Ishikawa (cell line): ENCODE results near the gene GALM.

Source experiments
- CREB1 ChIP-seq: IDR thresholded peaks from 2 replicates; pipeline ENCODE4 v1.6.1; 2012; ENCODE audit warnings: low read depth
- EP300 ChIP-seq: IDR thresholded peaks from 2 replicates; pipeline ENCODE4 v1.6.1; 2012; ENCODE audit warnings: borderline replicate concordance
- YY1 ChIP-seq: IDR thresholded peaks from 2 replicates; pipeline ENCODE4 v1.6.1; 2012; ENCODE audit warnings: low read depth
- TF ChIP-seq, protein P1 (sequence below): IDR thresholded peaks from 2 replicates; pipeline ENCODE4 v1.6.1; 2012
- TF ChIP-seq, protein P2 (sequence below): IDR thresholded peaks from 2 replicates; pipeline ENCODE4 v1.6.1; 2012; ENCODE audit warnings: low read depth, mild to moderate bottlenecking

DNA sequence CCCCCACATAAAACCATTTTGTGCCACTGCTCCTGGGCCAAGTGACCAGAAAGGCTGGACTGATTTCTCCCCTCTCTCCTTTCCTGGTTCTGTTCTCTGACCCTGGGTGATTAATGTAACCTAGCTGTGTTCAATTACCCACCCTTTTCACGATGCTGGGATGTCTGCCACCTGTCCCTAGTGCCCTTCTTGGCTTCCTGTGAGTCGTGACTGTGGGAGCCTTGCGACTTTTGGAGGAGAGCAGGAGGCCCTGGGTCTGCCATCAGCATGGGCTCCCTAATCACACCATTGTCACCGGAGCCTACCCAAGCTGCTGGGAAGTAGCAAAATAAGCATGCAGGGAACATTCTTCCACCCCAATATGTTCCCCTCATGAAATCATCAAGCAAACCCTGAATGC lies 47.0 kb downstream of the GALM start:
- TF ChIP-seq, protein P1, sequence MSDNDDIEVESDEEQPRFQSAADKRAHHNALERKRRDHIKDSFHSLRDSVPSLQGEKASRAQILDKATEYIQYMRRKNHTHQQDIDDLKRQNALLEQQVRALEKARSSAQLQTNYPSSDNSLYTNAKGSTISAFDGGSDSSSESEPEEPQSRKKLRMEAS = no peak
- TF ChIP-seq EP300 (no peak), CREB1 (no peak), YY1 (no peak)
- TF ChIP-seq, protein P2, sequence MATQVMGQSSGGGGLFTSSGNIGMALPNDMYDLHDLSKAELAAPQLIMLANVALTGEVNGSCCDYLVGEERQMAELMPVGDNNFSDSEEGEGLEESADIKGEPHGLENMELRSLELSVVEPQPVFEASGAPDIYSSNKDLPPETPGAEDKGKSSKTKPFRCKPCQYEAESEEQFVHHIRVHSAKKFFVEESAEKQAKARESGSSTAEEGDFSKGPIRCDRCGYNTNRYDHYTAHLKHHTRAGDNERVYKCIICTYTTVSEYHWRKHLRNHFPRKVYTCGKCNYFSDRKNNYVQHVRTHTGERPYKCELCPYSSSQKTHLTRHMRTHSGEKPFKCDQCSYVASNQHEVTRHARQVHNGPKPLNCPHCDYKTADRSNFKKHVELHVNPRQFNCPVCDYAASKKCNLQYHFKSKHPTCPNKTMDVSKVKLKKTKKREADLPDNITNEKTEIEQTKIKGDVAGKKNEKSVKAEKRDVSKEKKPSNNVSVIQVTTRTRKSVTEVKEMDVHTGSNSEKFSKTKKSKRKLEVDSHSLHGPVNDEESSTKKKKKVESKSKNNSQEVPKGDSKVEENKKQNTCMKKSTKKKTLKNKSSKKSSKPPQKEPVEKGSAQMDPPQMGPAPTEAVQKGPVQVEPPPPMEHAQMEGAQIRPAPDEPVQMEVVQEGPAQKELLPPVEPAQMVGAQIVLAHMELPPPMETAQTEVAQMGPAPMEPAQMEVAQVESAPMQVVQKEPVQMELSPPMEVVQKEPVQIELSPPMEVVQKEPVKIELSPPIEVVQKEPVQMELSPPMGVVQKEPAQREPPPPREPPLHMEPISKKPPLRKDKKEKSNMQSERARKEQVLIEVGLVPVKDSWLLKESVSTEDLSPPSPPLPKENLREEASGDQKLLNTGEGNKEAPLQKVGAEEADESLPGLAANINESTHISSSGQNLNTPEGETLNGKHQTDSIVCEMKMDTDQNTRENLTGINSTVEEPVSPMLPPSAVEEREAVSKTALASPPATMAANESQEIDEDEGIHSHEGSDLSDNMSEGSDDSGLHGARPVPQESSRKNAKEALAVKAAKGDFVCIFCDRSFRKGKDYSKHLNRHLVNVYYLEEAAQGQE = no peak
